Measurements from ENCODE around the gene MXI1.

DNA sequence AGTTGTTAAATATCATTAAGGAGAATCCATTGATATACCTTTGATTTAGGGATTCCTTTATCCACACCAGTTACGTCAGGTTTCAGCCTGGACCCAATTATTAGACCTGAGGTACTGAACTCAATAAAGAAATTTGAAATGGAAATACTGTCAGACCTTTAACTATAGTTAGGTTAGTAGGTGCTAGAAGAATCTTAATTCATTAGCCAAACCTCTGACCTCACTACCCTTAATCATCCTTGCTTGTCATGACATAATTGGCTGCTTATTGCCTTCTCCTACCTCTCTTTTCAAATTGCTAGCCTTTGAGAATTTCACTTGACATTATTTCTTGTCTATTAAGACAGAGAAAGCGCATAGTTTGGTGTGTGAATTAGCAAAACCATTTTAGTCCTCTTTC lies 70.2 kb downstream of the MXI1 start:
- TF ChIP-seq, protein P1, sequence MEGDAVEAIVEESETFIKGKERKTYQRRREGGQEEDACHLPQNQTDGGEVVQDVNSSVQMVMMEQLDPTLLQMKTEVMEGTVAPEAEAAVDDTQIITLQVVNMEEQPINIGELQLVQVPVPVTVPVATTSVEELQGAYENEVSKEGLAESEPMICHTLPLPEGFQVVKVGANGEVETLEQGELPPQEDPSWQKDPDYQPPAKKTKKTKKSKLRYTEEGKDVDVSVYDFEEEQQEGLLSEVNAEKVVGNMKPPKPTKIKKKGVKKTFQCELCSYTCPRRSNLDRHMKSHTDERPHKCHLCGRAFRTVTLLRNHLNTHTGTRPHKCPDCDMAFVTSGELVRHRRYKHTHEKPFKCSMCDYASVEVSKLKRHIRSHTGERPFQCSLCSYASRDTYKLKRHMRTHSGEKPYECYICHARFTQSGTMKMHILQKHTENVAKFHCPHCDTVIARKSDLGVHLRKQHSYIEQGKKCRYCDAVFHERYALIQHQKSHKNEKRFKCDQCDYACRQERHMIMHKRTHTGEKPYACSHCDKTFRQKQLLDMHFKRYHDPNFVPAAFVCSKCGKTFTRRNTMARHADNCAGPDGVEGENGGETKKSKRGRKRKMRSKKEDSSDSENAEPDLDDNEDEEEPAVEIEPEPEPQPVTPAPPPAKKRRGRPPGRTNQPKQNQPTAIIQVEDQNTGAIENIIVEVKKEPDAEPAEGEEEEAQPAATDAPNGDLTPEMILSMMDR (conservative IDR thresholded peaks at IDR 0.05; ENCODE audit: low read depth, low read length): no peak
- TF ChIP-seq RAD21 (IDR thresholded peaks at IDR 0.05; ENCODE audit: low read length) (no peak), MAFK (IDR thresholded peaks at IDR 0.05; ENCODE audit: low read depth, low read length) (no peak), POLR2A (IDR thresholded peaks at IDR 0.05; ENCODE audit: low read depth, low read length) (no peak), NFE2L2 (IDR thresholded peaks at IDR 0.05; ENCODE audit: low read depth, low read length) (no peak)
